Measurements from ENCODE around the gene TRPM3.

- TF ChIP-seq, protein P1, sequence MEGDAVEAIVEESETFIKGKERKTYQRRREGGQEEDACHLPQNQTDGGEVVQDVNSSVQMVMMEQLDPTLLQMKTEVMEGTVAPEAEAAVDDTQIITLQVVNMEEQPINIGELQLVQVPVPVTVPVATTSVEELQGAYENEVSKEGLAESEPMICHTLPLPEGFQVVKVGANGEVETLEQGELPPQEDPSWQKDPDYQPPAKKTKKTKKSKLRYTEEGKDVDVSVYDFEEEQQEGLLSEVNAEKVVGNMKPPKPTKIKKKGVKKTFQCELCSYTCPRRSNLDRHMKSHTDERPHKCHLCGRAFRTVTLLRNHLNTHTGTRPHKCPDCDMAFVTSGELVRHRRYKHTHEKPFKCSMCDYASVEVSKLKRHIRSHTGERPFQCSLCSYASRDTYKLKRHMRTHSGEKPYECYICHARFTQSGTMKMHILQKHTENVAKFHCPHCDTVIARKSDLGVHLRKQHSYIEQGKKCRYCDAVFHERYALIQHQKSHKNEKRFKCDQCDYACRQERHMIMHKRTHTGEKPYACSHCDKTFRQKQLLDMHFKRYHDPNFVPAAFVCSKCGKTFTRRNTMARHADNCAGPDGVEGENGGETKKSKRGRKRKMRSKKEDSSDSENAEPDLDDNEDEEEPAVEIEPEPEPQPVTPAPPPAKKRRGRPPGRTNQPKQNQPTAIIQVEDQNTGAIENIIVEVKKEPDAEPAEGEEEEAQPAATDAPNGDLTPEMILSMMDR (IDR thresholded peaks at IDR 0.05) = no peak
- no peak for TF ChIP-seq EZH2 (IDR thresholded peaks at IDR 0.05; ENCODE audit: borderline replicate concordance, insufficient read depth, low read depth, low read length, poor library complexity, severe bottlenecking)
Observed at GRCh38 chr9:70832492-70832891, 288.9 kb downstream of the TRPM3 start.
